22Rv1 (cell line): ENCODE measurements around the gene CDKN1B.

Experiments
- H3K27ac ChIP-seq: fragments of 450-650 bp; 2 replicates; pipeline ENCODE4 v1.5.1; 2017
- ZFX ChIP-seq: fragments of 450-650 bp; IDR thresholded peaks from 2 replicates; pipeline ENCODE4 v1.6.1; 2017; ENCODE audit warnings: antibody characterized with exemption, borderline replicate concordance
- TF ChIP-seq, protein P1 (sequence below): fragments of 450-650 bp; IDR thresholded peaks from 2 replicates; pipeline ENCODE4 v1.5.1; 2017; ENCODE audit warnings: mild to moderate bottlenecking

CDKN1B gene

DNA sequence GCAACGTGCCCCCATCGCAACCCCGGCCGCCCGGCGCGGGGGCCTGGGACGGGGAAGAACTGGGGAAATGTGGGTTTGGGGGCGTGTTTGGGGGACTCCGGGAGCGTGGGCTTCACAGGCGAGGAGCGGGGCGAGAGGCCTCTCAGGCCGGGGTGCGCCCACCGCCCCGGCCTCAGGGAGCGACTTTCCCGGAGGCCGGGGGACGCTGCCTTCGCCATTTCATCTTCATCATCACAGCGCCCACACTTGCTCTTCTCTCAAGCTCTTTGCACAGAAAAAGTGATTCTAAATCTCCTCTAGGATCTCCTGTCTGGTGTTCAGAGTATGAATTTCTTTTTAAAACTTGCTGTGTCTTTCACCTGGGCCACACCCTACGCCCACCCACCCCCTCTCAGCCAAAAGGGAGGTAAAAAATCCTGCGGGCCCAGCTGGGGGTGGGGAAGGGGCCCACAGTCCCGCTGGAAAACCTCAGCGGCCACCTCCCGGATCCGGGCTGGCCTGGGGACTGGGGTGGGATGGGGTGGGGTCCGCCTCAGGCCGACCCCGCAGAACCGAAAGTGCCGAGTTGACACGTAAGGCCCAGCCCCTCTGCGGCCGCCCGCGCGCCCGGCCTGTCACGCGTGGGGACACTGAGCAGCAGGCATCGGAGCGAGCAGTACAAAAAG is 7.4 kb downstream of the CDKN1B start:
- peak overlapping the region; percentile 100 for H3K27ac ChIP-seq
- no peak for TF ChIP-seq ZFX
- TF ChIP-seq, protein P1, sequence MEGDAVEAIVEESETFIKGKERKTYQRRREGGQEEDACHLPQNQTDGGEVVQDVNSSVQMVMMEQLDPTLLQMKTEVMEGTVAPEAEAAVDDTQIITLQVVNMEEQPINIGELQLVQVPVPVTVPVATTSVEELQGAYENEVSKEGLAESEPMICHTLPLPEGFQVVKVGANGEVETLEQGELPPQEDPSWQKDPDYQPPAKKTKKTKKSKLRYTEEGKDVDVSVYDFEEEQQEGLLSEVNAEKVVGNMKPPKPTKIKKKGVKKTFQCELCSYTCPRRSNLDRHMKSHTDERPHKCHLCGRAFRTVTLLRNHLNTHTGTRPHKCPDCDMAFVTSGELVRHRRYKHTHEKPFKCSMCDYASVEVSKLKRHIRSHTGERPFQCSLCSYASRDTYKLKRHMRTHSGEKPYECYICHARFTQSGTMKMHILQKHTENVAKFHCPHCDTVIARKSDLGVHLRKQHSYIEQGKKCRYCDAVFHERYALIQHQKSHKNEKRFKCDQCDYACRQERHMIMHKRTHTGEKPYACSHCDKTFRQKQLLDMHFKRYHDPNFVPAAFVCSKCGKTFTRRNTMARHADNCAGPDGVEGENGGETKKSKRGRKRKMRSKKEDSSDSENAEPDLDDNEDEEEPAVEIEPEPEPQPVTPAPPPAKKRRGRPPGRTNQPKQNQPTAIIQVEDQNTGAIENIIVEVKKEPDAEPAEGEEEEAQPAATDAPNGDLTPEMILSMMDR: no peak

DNA sequence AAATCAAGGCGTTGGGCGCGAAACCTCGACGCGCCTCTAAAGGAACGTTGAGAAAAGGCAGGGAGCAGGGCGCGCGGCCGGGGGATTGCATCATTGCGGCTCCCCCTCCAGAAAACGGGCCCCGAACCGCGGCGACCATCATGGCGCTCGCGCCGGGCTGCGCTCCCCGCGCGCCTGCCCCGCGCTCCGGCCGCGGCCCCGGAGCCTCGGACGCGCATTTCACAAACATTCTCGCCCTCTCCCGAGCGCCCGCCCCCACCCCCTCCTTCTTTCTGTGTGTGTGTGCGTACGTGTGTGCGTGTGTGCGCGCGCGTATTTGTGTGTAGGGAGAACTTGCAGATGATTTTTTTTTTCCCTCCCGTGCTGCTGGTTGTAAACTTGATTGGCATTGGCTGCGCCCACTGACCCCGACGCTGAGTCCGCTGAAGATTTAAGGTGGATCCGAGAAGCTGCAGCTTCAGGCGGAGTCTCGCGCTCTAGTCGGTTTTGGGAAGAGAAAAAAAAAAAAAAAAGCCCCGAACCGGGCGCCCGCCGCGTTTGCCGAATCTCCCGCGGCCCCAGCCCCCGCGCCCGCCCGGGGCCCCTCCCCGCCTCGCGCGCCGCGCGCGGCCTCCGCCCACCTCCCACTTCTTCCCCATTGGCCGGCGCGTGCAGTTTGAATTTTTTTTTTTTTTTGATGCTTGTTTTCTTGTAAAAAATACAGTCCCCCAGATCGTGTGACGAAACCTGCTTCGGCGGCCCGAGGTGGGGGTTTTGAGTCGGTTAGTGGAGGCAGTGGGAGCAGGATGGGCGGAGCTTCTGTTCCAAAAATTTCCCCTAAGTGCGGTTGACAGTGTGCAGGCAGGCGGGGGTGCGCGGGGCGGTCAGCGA is 8.2 kb downstream of the CDKN1B start:
- TF ChIP-seq, protein P1: no peak
- no peak for TF ChIP-seq ZFX
- peak overlapping the region; percentile 100 for H3K27ac ChIP-seq

DNA sequence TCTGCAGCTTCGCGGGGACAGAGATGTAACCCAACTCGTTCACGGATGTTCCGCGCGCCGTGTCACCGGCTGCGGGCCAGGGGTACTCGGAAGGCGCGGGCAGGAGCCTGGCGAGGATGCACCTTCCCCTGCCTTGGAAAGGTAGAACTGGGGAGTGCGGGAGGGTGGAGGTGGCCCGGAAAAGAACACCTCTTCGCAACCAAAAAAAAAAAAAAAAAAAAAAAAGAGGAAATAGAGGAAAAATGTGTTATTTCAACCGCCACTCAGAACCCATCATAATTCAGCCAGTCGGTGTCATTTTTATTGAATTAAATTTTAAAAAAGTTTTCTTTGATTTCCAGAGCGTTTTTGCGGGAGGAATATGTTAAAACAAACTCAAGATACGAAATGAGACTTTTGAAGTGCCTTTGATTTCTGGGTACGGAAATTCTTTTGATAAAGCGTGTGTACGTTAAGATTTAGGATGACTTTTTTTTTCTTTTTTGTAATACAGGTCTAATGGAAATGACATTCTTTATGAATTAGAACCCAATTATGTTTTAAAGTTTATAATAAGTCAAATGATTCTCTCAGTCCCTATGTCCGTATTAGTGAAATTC is 8.9 kb downstream of the CDKN1B start:
- peak overlapping the region; percentile 100 for H3K27ac ChIP-seq
- TF ChIP-seq, protein P1: no peak
- no peak for TF ChIP-seq ZFX

DNA sequence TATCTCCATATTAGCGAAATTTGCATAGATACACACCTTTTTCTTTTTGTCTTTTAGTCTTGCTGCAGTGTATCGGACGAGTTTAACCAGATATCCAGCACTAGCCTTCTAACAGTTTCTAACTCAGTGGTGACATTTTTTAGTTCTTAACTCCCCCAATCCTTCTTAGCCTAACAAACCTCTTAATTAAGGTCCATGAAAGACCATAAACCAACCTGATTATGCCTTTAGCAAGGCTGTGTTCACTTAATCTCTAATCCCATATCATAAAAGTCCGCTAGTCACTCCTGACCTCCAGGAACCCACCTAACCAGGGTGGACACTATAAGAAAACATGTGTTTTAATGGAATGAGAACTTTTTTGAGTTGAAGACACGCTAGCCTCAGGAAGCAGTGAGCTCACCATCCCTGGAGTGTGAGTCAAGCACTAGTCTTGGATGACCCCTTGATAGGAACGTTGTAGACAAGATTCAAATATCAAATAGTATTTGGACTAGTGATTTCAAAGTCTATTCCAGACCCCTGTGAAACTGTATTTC is 9.5 kb downstream of the CDKN1B start:
- peak overlapping the region; percentile 100 for H3K27ac ChIP-seq

DNA sequence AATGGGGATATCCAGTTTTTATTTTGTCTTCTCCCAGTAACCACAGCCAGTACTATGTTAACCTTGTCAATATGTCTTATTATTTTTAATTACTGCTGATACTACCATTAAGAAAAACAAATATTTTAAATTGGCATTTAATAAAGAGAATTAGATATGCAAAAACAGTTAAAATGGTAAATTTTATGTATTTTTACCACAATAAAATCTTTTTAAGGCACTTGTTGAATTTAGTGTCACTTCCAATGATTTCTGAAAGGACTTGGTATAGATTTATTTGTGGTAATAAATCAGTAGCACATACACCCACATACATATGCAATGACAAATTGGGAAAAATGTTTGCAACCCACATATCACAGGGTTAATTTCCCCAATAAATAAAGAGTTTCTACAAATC is 14.0 kb downstream of the CDKN1B start:
- no peak for TF ChIP-seq ZFX
- TF ChIP-seq, protein P1: no peak
- H3K27ac ChIP-seq: no peak overlapping the region

More for the DNA sequence above, 9.5 kb downstream of the CDKN1B start:
- TF ChIP-seq, protein P1: no peak
- TF ChIP-seq ZFX: no peak

DNA sequence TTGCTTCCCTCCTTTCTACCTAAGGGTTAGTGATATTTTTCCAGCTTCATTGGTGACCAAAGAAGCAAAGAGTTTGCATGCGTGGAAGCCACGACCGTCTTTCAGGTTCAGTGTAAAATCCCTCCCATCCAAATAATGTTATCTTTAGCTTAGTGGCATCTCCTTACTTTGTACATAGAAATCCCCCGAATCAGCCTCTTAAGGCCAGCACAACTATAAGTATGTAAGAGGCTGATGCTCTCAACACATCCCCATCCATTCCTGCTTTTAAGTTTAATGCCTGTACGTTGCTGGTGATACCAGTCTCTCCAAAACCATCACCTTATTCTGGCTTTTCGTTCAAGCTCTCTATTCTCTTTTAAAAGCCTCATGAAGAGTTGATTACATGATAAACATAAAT is 14.6 kb downstream of the CDKN1B start:
- no peak overlapping the region for H3K27ac ChIP-seq
- TF ChIP-seq ZFX: no peak
- TF ChIP-seq, protein P1: no peak

DNA sequence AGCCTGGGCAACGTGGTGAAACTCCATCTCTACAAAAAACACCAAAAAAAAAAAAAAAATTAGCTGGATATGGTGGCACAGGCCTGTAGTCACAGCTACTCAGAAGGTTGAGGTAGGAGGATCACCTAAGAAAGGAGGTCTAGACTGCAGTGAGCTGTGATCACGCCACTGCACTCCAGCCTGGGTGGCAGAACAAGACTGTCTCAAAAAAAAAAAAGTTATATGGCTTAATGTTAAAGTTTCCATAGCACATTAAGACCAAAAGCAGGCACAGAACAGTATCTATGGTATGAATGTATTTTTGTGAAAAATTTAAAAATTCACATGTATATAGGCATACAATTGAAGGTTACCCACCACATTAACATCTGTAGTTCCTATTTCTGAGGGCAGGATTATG is 15.9 kb downstream of the CDKN1B start:
- H3K27ac ChIP-seq: no peak overlapping the region
- TF ChIP-seq ZFX: no peak
- TF ChIP-seq, protein P1: no peak
